ENCODE measurements around the gene PHF1.

The PHF1 gene

GRCh38 chr6:33410050-33410710 lies 634 bp upstream of the PHF1 start (continued):
- TF ChIP-seq TSHZ1 (tag by site-specific recombination; IDR thresholded peaks at IDR 0.05; ENCODE audit: borderline replicate concordance) (no peak), ZNF610 (tag by site-specific recombination; IDR thresholded peaks at IDR 0.05; ENCODE audit: borderline replicate concordance) (0 out of 2 replicates have a peak, but pooled peaks have one; percentile 26)

GRCh38 chr6:33411632-33412005 lies 805 bp downstream of the PHF1 start:
- Histone ChIP-seq H3K4me1 (ENCODE audit: control insufficient read depth, insufficient read depth, low read length) (peaks cover 4% of the 10 kb centered on the region; the same call in 1 of the 2 replicates), H3K27ac (ENCODE audit: extremely low read depth, low read depth, low read length) (no peak overlapping the region; the same call in 1 of the 2 replicates), H3K9me3 (ENCODE audit: control insufficient read depth, insufficient read depth, low read depth, low read length) (no peaks in the 10 kb centered on the region), H3K36me3 (ENCODE audit: control insufficient read depth in 2 of 2, insufficient read depth in 1 of 2, low read length in 2 of 2) (peaks cover 17 to 60% of the 10 kb centered on the region in 2 experiments), H3K4me3 (ENCODE audit: low read depth, low read length) (peak overlapping the region; percentile 74)
- POLR2A ChIA-PET, result interaction anchor here (0.6 to 3.3 kb wide), 5 partner anchors 43 to 203 kb away, joined by 4 to 22 read pairs (median 7); partner anchors contain the start of genes RGL2, RPS18, VPS52 and ZBTB22
- CTCF ChIA-PET, result interaction anchor here (0.8 kb wide), 2 partner anchors 9 to 15 kb away, joined by 5 read pairs; no protein-coding TSS in a partner anchor
- no peak for TF ChIP-seq OVOL3 (tag by site-specific recombination; IDR thresholded peaks at IDR 0.05)
- TF ChIP-seq ZNF658 (tag by site-specific recombination; IDR thresholded peaks at IDR 0.05), result no peak
- TF ChIP-seq ZNF571 (tag by site-specific recombination; IDR thresholded peaks at IDR 0.05), result no peak
- TF ChIP-seq ZNF776 (tag by site-specific recombination; IDR thresholded peaks at IDR 0.05; ENCODE audit: borderline replicate concordance), result no peak
- no peak for TF ChIP-seq ZNF366 (tag by site-specific recombination; conservative IDR thresholded peaks at IDR 0.05)
- TF ChIP-seq, protein P1, sequence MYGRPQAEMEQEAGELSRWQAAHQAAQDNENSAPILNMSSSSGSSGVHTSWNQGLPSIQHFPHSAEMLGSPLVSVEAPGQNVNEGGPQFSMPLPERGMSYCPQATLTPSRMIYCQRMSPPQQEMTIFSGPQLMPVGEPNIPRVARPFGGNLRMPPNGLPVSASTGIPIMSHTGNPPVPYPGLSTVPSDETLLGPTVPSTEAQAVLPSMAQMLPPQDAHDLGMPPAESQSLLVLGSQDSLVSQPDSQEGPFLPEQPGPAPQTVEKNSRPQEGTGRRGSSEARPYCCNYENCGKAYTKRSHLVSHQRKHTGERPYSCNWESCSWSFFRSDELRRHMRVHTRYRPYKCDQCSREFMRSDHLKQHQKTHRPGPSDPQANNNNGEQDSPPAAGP (tag by site-specific recombination; IDR thresholded peaks at IDR 0.05), result no peak
- no peak for TF ChIP-seq WT1 (tag by site-specific recombination; IDR thresholded peaks at IDR 0.05)
- TF ChIP-seq ZNF510 (tag by site-specific recombination; IDR thresholded peaks at IDR 0.05; ENCODE audit: insufficient replicate concordance), result no peak
- no peak for TF ChIP-seq ZNF416 (tag by site-specific recombination; IDR thresholded peaks at IDR 0.05)
- no peak for TF ChIP-seq BCL6B (tag by site-specific recombination; IDR thresholded peaks at IDR 0.05)
- TF ChIP-seq ZNF629 (tag by site-specific recombination; IDR thresholded peaks at IDR 0.05), result no peak
- no peak for TF ChIP-seq ZNF155 (tag by site-specific recombination; IDR thresholded peaks at IDR 0.05)
- no peak for TF ChIP-seq ZNF146 (tag by site-specific recombination; IDR thresholded peaks at IDR 0.05)
